Breast epithelium (tissue), 3 donors: ENCODE measurements around the gene CTNNA1.

Experiments used
- CTCF ChIP-seq, 3 donors: fragments of 450-650 bp; IDR thresholded peaks; one replicate each; pipeline ENCODE4 v1.5.1; 2016 to 2017; ENCODE audit warnings: antibody characterized with exemption in 3 of 3, mild to moderate bottlenecking in 3 of 3, moderate library complexity in 3 of 3
- POLR2A ChIP-seq: fragments of 450-650 bp; IDR thresholded peaks from one replicate; pipeline ENCODE4 v1.6.1; 2016; ENCODE audit warnings: antibody characterized with exemption, mild to moderate bottlenecking, moderate library complexity
- POLR2AphosphoS5 ChIP-seq, 3 donors: sonication (generic); formaldehyde crosslinking; IDR thresholded peaks; one replicate each; pipeline ENCODE4 v1.6.1; 2017; ENCODE audit warnings: antibody characterized with exemption in 3 of 3

GRCh38 chr5:138732933-138733332 is 20.3 kb upstream of the CTNNA1 start:
- no peak for TF ChIP-seq POLR2A
- no peak for TF ChIP-seq POLR2AphosphoS5 (IDR thresholded peaks at IDR 0.05)
- TF ChIP-seq CTCF (IDR thresholded peaks at IDR 0.05): no peak
